Endometrial microvascular endothelial cells (primary cell): ENCODE results near the gene ST6GAL2. TPM values are rescaled to one million over a fixed set of nuclear protein-coding genes. Genes with fewer than 3 reads are reported as not detected.

Source experiments
- in situ Hi-C: cut with HindIII; loops from 2 replicates; pipeline ENCODE4 v1.10.0; 2017; ENCODE audit warnings: low sequenced_read_pairs, low pct_unique_long_range_greater_than_20kb; ENCODE audit errors: inconsistent ontology term
- total RNA-seq: library from RNA; depleted of rRNA; stranded (reverse); fragments of >200 nt; gene quantifications from one replicate; pipeline ENCODE4 v1.2.3, GENCODE V29; 2015; ENCODE audit errors: inconsistent ontology term

ST6GAL2 gene
- total RNA-seq, 1 donor from 2014 or later = not detected

GRCh38 chr2:106839849-106840595, 45.9 kb downstream of the ST6GAL2 start:
- in situ Hi-C loops = no loop called here

GRCh38 chr2:106833256-106833655, 52.7 kb downstream of the ST6GAL2 start:
- in situ Hi-C loops = no loop called here

- in situ Hi-C loops = no loop called here
Observed at GRCh38 chr2:106831816-106832569, 54.0 kb downstream of the ST6GAL2 start.

- in situ Hi-C loops = no loop called here
Observed at GRCh38 chr2:106831241-106831640, 54.7 kb downstream of the ST6GAL2 start.

GRCh38 chr2:106830191-106830590, 55.8 kb downstream of the ST6GAL2 start:
- in situ Hi-C loops = no loop called here

- in situ Hi-C loops = no loop called here
Observed at GRCh38 chr2:106828119-106828518, 57.8 kb downstream of the ST6GAL2 start.

GRCh38 chr2:106827158-106827557, 58.8 kb downstream of the ST6GAL2 start:
- in situ Hi-C loops = no loop called here

GRCh38 chr2:106825161-106825560, 60.8 kb downstream of the ST6GAL2 start:
- in situ Hi-C loops = no loop called here

GRCh38 chr2:106816974-106817373, 69.0 kb downstream of the ST6GAL2 start:
- in situ Hi-C loops = no loop called here

- in situ Hi-C loops = no loop called here
Observed at GRCh38 chr2:106812841-106813240, 73.1 kb downstream of the ST6GAL2 start.

GRCh38 chr2:106812383-106812782, 73.6 kb downstream of the ST6GAL2 start:
- in situ Hi-C loops = no loop called here

- in situ Hi-C loops = no loop called here
Observed at GRCh38 chr2:106805716-106806115, 80.3 kb downstream of the ST6GAL2 start.

GRCh38 chr2:106804161-106804560, 81.8 kb downstream of the ST6GAL2 start:
- in situ Hi-C loops = no loop called here

GRCh38 chr2:106800976-106801655, 84.9 kb downstream of the ST6GAL2 start:
- in situ Hi-C loops = no loop called here

GRCh38 chr2:106800180-106800579, 85.8 kb downstream of the ST6GAL2 start:
- in situ Hi-C loops = no loop called here

GRCh38 chr2:106798826-106799552, 87.0 kb downstream of the ST6GAL2 start:
- in situ Hi-C loops = no loop called here

- in situ Hi-C loops = no loop called here
Observed at GRCh38 chr2:106797494-106797893, 88.5 kb downstream of the ST6GAL2 start.

GRCh38 chr2:106792671-106793070, 93.3 kb downstream of the ST6GAL2 start:
- in situ Hi-C loops = no loop called here

GRCh38 chr2:106789185-106789584, 96.8 kb downstream of the ST6GAL2 start:
- in situ Hi-C loops = no loop called here
